ENCODE results near the gene CPB2.

Gene CPB2

DNA sequence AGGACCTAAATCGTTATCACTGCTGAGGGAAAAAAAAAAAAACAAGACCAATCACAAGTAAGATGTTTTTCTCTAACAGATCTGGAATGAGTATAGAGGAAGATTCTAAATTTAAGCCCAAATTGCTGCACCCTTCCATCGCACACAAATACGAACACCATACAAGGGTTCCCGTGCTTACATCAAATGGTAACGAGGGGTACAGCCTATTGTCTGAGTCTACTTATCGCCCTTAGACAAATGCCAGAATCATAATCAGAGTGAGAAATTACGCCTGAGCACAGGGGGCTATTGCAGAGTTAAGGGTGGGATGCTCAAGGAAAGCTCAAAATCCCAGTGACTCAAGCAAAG, 52.9 kb downstream of the CPB2 start:
- TF ChIP-seq, protein P1, sequence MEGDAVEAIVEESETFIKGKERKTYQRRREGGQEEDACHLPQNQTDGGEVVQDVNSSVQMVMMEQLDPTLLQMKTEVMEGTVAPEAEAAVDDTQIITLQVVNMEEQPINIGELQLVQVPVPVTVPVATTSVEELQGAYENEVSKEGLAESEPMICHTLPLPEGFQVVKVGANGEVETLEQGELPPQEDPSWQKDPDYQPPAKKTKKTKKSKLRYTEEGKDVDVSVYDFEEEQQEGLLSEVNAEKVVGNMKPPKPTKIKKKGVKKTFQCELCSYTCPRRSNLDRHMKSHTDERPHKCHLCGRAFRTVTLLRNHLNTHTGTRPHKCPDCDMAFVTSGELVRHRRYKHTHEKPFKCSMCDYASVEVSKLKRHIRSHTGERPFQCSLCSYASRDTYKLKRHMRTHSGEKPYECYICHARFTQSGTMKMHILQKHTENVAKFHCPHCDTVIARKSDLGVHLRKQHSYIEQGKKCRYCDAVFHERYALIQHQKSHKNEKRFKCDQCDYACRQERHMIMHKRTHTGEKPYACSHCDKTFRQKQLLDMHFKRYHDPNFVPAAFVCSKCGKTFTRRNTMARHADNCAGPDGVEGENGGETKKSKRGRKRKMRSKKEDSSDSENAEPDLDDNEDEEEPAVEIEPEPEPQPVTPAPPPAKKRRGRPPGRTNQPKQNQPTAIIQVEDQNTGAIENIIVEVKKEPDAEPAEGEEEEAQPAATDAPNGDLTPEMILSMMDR (conservative IDR thresholded peaks at IDR 0.05; ENCODE audit: low read length): no peak
- DNase-seq (ENCODE audit: low read depth): no peak
- peak overlapping the region; percentile 84 for H3K4me3 ChIP-seq (ENCODE audit: low read length)

DNA sequence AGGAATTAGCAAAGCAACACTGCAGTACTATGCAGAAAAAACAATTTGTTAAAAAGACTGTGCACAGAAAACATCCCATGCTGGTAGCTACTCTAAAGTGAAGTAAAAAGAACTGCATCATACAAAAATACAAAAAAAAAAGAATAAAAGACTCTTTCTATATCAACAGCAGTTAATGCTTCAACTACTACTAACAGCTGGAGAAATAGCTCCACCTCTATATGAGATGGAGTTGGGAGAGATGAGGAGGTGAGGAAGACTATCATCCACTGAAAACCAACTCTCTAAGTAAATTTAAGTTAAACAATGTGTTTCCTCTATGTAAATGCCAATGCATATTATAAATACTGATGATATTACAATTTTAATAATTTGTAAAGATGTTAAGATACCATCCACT, 54.1 kb downstream of the CPB2 start:
- TF ChIP-seq, protein P1 (conservative IDR thresholded peaks at IDR 0.05; ENCODE audit: low read length): no peak
- no peak for DNase-seq (ENCODE audit: low read depth)
- H3K4me3 ChIP-seq (ENCODE audit: low read length): peak overlapping the region; percentile 2; the same call in 1 of the 2 replicates

DNA sequence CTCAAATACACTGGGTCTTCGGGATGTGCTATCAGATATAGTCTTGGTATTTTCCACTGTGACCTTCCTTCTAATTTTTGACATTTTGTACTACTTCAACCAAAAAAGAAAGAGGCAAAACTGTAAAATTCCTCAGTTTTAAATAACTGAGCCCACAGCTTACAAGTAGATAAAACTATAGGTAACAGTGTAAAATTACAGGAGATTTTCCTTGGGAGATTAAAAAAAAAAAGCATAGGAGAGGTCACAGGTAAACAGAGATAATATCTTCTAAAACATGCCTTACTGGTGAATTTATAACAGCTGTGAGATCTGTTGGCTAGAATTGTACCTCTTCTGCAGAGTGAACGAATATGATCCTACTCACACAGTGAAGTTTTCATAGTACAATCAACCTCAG, 59.4 kb downstream of the CPB2 start:
- no peak overlapping the region for H3K4me3 ChIP-seq (ENCODE audit: low read length)
- TF ChIP-seq, protein P1 (conservative IDR thresholded peaks at IDR 0.05; ENCODE audit: low read length): no peak
- DNase-seq (ENCODE audit: low read depth): no peak

DNA sequence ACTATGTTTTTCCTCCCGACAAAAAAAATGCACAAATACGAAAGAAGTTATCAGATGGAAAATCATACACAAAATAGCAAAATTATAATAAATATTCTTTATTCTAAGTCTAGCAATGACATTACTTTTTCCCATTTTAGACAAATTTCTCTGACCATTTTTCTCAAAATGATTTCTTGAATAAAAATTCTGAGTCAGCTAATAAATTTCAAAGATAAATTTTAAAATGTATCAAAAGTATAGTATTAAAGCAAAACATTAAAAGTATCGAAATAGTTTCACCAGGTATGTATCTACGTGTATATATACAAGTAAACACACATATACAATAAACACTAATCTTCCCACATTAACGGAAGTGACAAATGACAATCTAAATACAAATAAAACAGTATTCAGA, 61.2 kb downstream of the CPB2 start:
- DNase-seq (ENCODE audit: low read depth): no peak
- TF ChIP-seq, protein P1 (conservative IDR thresholded peaks at IDR 0.05; ENCODE audit: low read length): no peak
- H3K4me3 ChIP-seq (ENCODE audit: low read length): no peak overlapping the region

DNA sequence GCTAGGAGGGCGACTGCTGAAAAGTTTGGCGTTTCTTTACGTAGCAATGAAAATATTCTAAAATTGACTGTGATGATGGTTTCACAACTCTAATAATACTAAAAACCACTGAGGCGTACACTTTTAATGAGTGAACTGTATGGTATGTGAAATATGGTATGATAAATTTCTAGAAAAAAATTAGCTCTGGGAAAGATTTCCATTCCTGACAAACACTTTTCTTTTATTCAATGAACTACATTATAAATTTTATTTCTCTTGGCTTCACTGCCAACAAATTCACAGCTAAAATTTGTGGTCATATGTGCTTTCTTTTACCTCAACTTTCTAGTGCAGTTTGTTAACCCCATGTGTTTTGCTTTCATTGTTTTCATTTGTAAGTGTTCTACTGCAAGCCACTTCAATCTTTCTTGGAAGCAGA, 63.4 kb downstream of the CPB2 start:
- TF ChIP-seq, protein P1 (conservative IDR thresholded peaks at IDR 0.05; ENCODE audit: low read length): no peak
- peak; percentile 80 for DNase-seq (ENCODE audit: low read depth)
- H3K4me3 ChIP-seq (ENCODE audit: low read length): no peak overlapping the region

DNA sequence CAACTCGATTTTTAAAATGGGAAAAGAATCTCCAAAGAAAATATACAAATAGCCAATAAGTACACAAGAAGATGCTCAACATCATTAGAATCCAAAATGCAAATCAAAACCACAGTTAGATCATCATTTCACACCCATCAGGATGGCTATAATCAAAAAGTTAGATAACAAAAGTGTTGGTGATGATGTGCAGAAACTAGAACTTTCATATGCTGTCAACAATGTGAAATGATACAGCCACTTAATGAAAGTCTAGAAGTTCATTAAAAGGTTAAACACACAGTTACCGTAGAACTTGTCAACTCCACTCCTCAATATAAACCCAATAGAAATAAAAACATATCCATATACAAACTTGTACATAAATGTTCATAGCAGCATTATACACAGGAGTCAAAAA, 64.1 kb downstream of the CPB2 start:
- TF ChIP-seq, protein P1 (conservative IDR thresholded peaks at IDR 0.05; ENCODE audit: low read length): no peak
- no peak overlapping the region for H3K4me3 ChIP-seq (ENCODE audit: low read length)
- DNase-seq (ENCODE audit: low read depth): no peak

DNA sequence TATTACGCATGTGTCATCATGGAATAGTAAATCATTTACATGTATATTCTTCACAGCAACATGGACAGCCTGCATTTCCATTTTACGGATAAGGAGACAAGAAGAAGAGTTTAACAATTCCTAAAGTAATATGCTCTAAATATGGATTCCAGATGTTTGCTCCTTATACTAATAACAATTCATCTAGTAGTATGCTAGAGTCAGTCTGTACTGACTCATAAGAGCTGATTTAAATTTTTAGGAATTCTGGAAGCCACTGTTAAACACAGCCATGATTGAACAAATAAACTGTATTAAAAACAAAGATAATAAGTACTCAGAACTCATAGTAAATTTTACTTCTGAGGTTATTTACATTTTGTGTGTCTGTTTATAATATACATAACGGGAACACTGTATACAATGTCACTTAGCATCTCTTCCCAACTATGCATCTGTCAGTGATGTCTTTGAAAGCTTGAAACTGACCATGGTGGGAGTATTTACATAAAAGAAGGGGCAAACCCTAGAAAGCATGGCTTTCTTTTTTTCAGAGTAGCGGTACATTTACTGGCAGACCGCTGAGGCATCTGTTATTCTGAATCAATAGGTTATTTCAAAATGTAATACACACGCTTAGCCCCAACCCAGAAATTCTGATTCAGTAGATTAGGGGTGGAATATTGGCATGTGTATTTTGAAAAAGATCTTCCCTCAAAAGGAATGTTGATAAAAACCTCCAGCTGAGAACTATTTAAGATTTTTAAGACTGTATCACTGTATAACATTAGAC, 65.2 kb downstream of the CPB2 start:
- DNase-seq (ENCODE audit: low read depth): peak; percentile 58
- TF ChIP-seq, protein P1 (conservative IDR thresholded peaks at IDR 0.05; ENCODE audit: low read length): no peak
- no peak overlapping the region for H3K4me3 ChIP-seq (ENCODE audit: low read length)

Data from AG10803 (cell line).